ENCODE results near the gene GREM1. TPM values are rescaled to one million over a fixed set of nuclear protein-coding genes. Genes with fewer than 3 reads are reported as not detected.

Gene GREM1
- polyA plus RNA-seq = 1.6 TPM in 1 of 2 replicates, not detected in the other

GRCh38 chr15:32717426-32718226 lies at the start of gene GREM1:
Gene GREM1 (plus strand): TSS chr15:32718004. CDS start chr15:32730691, 12,687 bp downstream.

Other genes starting within 250 kb of the GREM1 start
- 0.59 and 0.62 TPM in 2 replicates for gene GOLGA8N, start 124.5 kb upstream of the GREM1 start, polyA plus RNA-seq
- 0.59 and 1.3 TPM in 2 replicates for gene ARHGAP11A, start 102.5 kb upstream of the GREM1 start, polyA plus RNA-seq
- gene SCG5, start 76.3 kb upstream of the GREM1 start, polyA plus RNA-seq = 399 and 790 TPM in 2 replicates

Data from Purkinje cell (primary cell).